Erythroblast (primary cell): ENCODE results near the gene EYS.

ENCODE experiments used
- GATA1 ChIP-seq: IDR thresholded peaks from 2 replicates; pipeline ENCODE4 v1.6.1; 2011; ENCODE audit warnings: low read depth, mild to moderate bottlenecking, control low read depth, low read length, moderate library complexity
- POLR2A ChIP-seq: IDR thresholded peaks from 2 replicates; pipeline ENCODE4 v1.6.1; 2011; ENCODE audit warnings: mild to moderate bottlenecking, low read length

- TF ChIP-seq POLR2A = no peak
- TF ChIP-seq GATA1 = no peak
Observed at GRCh38 chr6:65148839-65149238, 558.2 kb downstream of the EYS start.
